HepG2 (cell line): ENCODE results near the gene CDK5RAP1. TPM values are rescaled to one million over a fixed set of nuclear protein-coding genes. Genes with fewer than 3 reads are reported as not detected.

ENCODE experiments used
- DZIP1 ChIP-seq: sonication (generic); formaldehyde crosslinking; IDR thresholded peaks from 2 replicates; pipeline ENCODE4 v1.5.0; 2020; ENCODE audit warnings: mild to moderate bottlenecking, missing genetic modification reagents
- ELF1 ChIP-seq: sonication (generic); formaldehyde crosslinking; IDR thresholded peaks from 2 replicates; pipeline ENCODE4 v1.4.0; 2020; ENCODE audit warnings: missing genetic modification reagents
- HOMEZ ChIP-seq: IDR thresholded peaks from 2 replicates; pipeline ENCODE4 v1.6.1; 2016; ENCODE audit warnings: low read depth
- KDM2A ChIP-seq: sonication (generic); formaldehyde crosslinking; IDR thresholded peaks from 2 replicates; pipeline ENCODE4 v1.4.0; 2020; ENCODE audit warnings: low read depth, missing genetic modification reagents, borderline replicate concordance
- LRRFIP1 ChIP-seq: sonication (generic); formaldehyde crosslinking; conservative IDR thresholded peaks from 2 replicates; pipeline ENCODE4 v1.4.0; 2020; ENCODE audit warnings: missing genetic modification reagents
- MTA3 ChIP-seq: sonication (generic); formaldehyde crosslinking; IDR thresholded peaks from 2 replicates; pipeline ENCODE4 v1.4.0; 2020; ENCODE audit warnings: missing genetic modification reagents
- NFAT5 ChIP-seq: sonication (generic); formaldehyde crosslinking; IDR thresholded peaks from 2 replicates; pipeline ENCODE4 v1.4.0; 2020; ENCODE audit warnings: missing genetic modification reagents
- ONECUT2 ChIP-seq: sonication (generic); formaldehyde crosslinking; IDR thresholded peaks from 2 replicates; pipeline ENCODE4 v1.4.0; 2020; ENCODE audit warnings: missing genetic modification reagents
- WIZ ChIP-seq: sonication (generic); formaldehyde crosslinking; IDR thresholded peaks from 2 replicates; pipeline ENCODE4 v1.5.1; 2020; ENCODE audit warnings: mild to moderate bottlenecking, missing genetic modification reagents
- ZNF296 ChIP-seq: sonication (generic); formaldehyde crosslinking; conservative IDR thresholded peaks from 2 replicates; pipeline ENCODE4 v1.5.0; 2020; ENCODE audit warnings: mild to moderate bottlenecking, missing genetic modification reagents
- ZNF326 ChIP-seq: sonication (generic); formaldehyde crosslinking; IDR thresholded peaks from 2 replicates; pipeline ENCODE4 v1.4.0; 2020; ENCODE audit warnings: missing genetic modification reagents, borderline replicate concordance
- ZNF501 ChIP-seq: sonication (generic); formaldehyde crosslinking; IDR thresholded peaks from 2 replicates; pipeline ENCODE4 v1.5.1; 2020; ENCODE audit warnings: mild to moderate bottlenecking, moderate library complexity, missing genetic modification reagents
- ZNF614 ChIP-seq: IDR thresholded peaks from 2 replicates; pipeline ENCODE4 v1.6.1; 2018; ENCODE audit warnings: missing biosample characterization, missing genetic modification reagents, inconsistent platforms, borderline replicate concordance
- ZNF784 ChIP-seq: sonication (generic); formaldehyde crosslinking; IDR thresholded peaks from 2 replicates; pipeline ENCODE4 v1.5.1; 2020; ENCODE audit warnings: missing genetic modification reagents, mild to moderate bottlenecking, borderline replicate concordance
- polyA plus RNA-seq, 8 experiments: library from polyadenylated mRNA; depleted of rRNA in 3 of 8; stranded (reverse) in 7 of 8; unstranded in 1 of 8; fragments of >200 nt; fragmentation: Illumina TruSeq in 4 of 8; extraction: Trizol in 4 of 8; gene quantifications; 2 replicates each; pipeline versions ENCODE4 v1.2.1 to v1.2.3, GENCODE V29; 2011 to 2016; ENCODE audit warnings: low read depth in 4 of 8, missing spikeins in 1 of 8, mixed read lengths in 1 of 8; ENCODE audit not compliant: insufficient read depth in 1 of 8
- total RNA-seq, 5 experiments: library from RNA; depleted of rRNA; stranded (reverse); fragments of >200 nt; fragmentation: Illumina TruSeq; extraction: Trizol; gene quantifications; 2 replicates each; pipeline ENCODE4 v1.2.3, GENCODE V29; 2016; ENCODE audit warnings: low read depth in 1 of 5

Gene CDK5RAP1
- total and polyA plus RNA-seq, 2 of the 13 experiments (the other 11 are each of a cell fraction or from before 2014, with no cell fraction given): 53.6 to 98.2 TPM

GRCh38 chr20:33401184-33401920, at the start of gene CDK5RAP1 (continued):
- TF ChIP-seq KDM2A (peak; percentile 100), LRRFIP1 (CRISPR knock-in tag) (peak; percentile 95), WIZ (CRISPR knock-in tag) (peak; percentile 94), ELF1 (CRISPR knock-in tag) (peak; percentile 92), ZNF296 (CRISPR knock-in tag) (no peak), NFAT5 (CRISPR knock-in tag) (peak; percentile 93; the same call in 1 of the 2 replicates), HOMEZ (CRISPR knock-in tag) (peak; percentile 83), ZNF784 (CRISPR knock-in tag) (peak; percentile 96; the same call in 1 of the 2 replicates), ZNF614 (CRISPR knock-in tag) (peak; percentile 99), MTA3 (CRISPR knock-in tag) (0 out of 2 replicates have a peak, but pooled peaks have one; percentile 28), ZNF326 (CRISPR knock-in tag) (peak; percentile 80; the same call in 1 of the 2 replicates), ZNF501 (peak; percentile 99), DZIP1 (CRISPR knock-in tag) (peak; percentile 99), ONECUT2 (CRISPR knock-in tag) (no peak)
